Neuronal stem cell (in vitro differentiated cells): ENCODE measurements around the gene PDE8A.

Source experiments
- DNase-seq: peaks from one replicate; pipeline ENCODE4 v3.0.0-alpha.2; 2013; ENCODE audit warnings: low spot score
- H2AFZ ChIP-seq: one replicate; pipeline ENCODE4 v1.6.1; 2013; ENCODE audit warnings: mild to moderate bottlenecking, low read length, inconsistent platforms
- H2AK5ac ChIP-seq: 2 replicates; pipeline ENCODE4 v1.6.1; 2013; ENCODE audit warnings: low read depth, mild to moderate bottlenecking, inconsistent platforms, low read length, moderate library complexity, mixed read lengths
- H2BK120ac ChIP-seq: 2 replicates; pipeline ENCODE4 v1.6.1; 2013; ENCODE audit warnings: low read depth, mild to moderate bottlenecking, inconsistent platforms, low read length, moderate library complexity, mixed read lengths
- H2BK12ac ChIP-seq: one replicate; pipeline ENCODE4 v1.6.1; 2013; ENCODE audit warnings: low read length, inconsistent platforms
- H2BK15ac ChIP-seq: 2 replicates; pipeline ENCODE4 v1.6.1; 2013; ENCODE audit warnings: mild to moderate bottlenecking, low read length, inconsistent platforms, mixed read lengths
- H2BK5ac ChIP-seq: one replicate; pipeline ENCODE4 v1.6.1; 2013; ENCODE audit warnings: inconsistent platforms, mild to moderate bottlenecking, low read length, moderate library complexity
- H3K14ac ChIP-seq: one replicate; pipeline ENCODE4 v1.6.1; 2013; ENCODE audit warnings: low read length, inconsistent platforms
- H3K18ac ChIP-seq: 2 replicates; pipeline ENCODE4 v1.6.1; 2013; ENCODE audit warnings: low read length, inconsistent platforms
- H3K23ac ChIP-seq: 2 replicates; pipeline ENCODE4 v1.6.1; 2013; ENCODE audit warnings: low read depth, mild to moderate bottlenecking, mixed read lengths, low read length, inconsistent platforms; ENCODE audit not compliant: poor library complexity
- H3K27ac ChIP-seq: replicated peaks from 3 replicates; pipeline ENCODE4 v1.5.1; 2013; ENCODE audit warnings: low read length, inconsistent platforms
- H3K27me3 ChIP-seq, 3 experiments: 2 replicates each; pipeline ENCODE4 v1.6.1; 2013; ENCODE audit warnings: low read length in 3 of 3, mild to moderate bottlenecking in 2 of 3, inconsistent platforms in 1 of 3, low read depth in 1 of 3, mixed read lengths in 1 of 3, moderate library complexity in 1 of 3; ENCODE audit not compliant: control insufficient read depth in 3 of 3, insufficient read depth in 3 of 3
- H3K36me3 ChIP-seq, 2 donors: replicated peaks in 1 of 2; 2 replicates each; pipeline ENCODE4 v1.6.1; 2013; ENCODE audit warnings: low read length in 2 of 2; ENCODE audit not compliant: control insufficient read depth in 2 of 2, insufficient read depth in 2 of 2
- H3K4ac ChIP-seq: 2 replicates; pipeline ENCODE4 v1.6.1; 2013; ENCODE audit warnings: inconsistent platforms, mild to moderate bottlenecking, low read length, moderate library complexity
- H3K4me1 ChIP-seq, 2 donors: 1 replicate in 1 of 2; 2 replicates in 1 of 2; pipeline ENCODE4 v1.6.1; 2013; ENCODE audit warnings: low read length in 2 of 2, low read depth in 1 of 2; ENCODE audit not compliant: control insufficient read depth in 2 of 2, insufficient read depth in 1 of 2
- H3K4me2 ChIP-seq: one replicate; pipeline ENCODE4 v1.6.1; 2013; ENCODE audit warnings: mild to moderate bottlenecking, low read length, inconsistent platforms; ENCODE audit not compliant: insufficient read depth, poor library complexity, severe bottlenecking
- H3K4me3 ChIP-seq, 2 donors: 2 replicates each; pipeline ENCODE4 v1.5.1; 2013; ENCODE audit warnings: low read length in 2 of 2, mild to moderate bottlenecking in 2 of 2, inconsistent platforms in 1 of 2, moderate library complexity in 1 of 2
- H3K79me1 ChIP-seq: one replicate; pipeline ENCODE4 v1.6.1; 2013; ENCODE audit warnings: low read depth, mild to moderate bottlenecking, inconsistent platforms, low read length, moderate library complexity
- H3K9ac ChIP-seq: one replicate; pipeline ENCODE4 v1.6.1; 2013; ENCODE audit warnings: mild to moderate bottlenecking, low read depth, low read length, inconsistent platforms; ENCODE audit not compliant: poor library complexity
- H3K9me3 ChIP-seq, 2 donors: replicated peaks in 1 of 2; 2 replicates each; pipeline versions ENCODE3 to v1.6.1; 2013; ENCODE audit warnings: low read length in 2 of 2, mild to moderate bottlenecking in 2 of 2, inconsistent platforms in 1 of 2, low read depth in 1 of 2, mixed read lengths in 1 of 2, moderate library complexity in 1 of 2; ENCODE audit not compliant: control insufficient read depth in 2 of 2, insufficient read depth in 1 of 2
- H4K8ac ChIP-seq: one replicate; pipeline ENCODE4 v1.6.1; 2013; ENCODE audit warnings: low read depth, mild to moderate bottlenecking, inconsistent platforms, low read length, moderate library complexity
- H4K91ac ChIP-seq: one replicate; pipeline ENCODE4 v1.6.1; 2013; ENCODE audit warnings: low read length, low read depth, mild to moderate bottlenecking, inconsistent platforms; ENCODE audit not compliant: poor library complexity
- WGBS, 2 donors: extraction: QIAGEN DNeasy Blood & Tissue Kit; methylation state at CpG; one replicate each; pipeline ENCODE4 v1.1.7; 2013; ENCODE audit warnings: missing lambda C conversion rate in 2 of 2, mixed read lengths in 1 of 2; ENCODE audit not compliant: insufficient read length in 2 of 2, insufficient replicate concordance in 1 of 2; ENCODE audit errors: extremely low coverage in 2 of 2; 5-methylcytosine and 5-hydroxymethylcytosine counted together

The PDE8A gene

GRCh38 chr15:85059734-85060133 lies 78.1 kb downstream of the PDE8A start:
- Histone ChIP-seq H3K4me3 (no peak overlapping the region), H2AK5ac (no peak overlapping the region), H3K4ac (no peak overlapping the region), H3K9me3 (peaks cover 2 to 20% of the 10 kb centered on the region in 2 donors), H2BK120ac (no peak overlapping the region), H2BK15ac (no peak overlapping the region), H3K9ac (no peak overlapping the region), H3K4me2 (no peak overlapping the region), H3K27me3 (no peaks in the 10 kb centered on the region), H2AFZ (no peak overlapping the region), H3K4me1 (peaks cover 0 to 2% of the 10 kb centered on the region in 2 donors), H4K8ac (no peak overlapping the region), H3K27ac (no peak overlapping the region), H2BK12ac (no peak overlapping the region), H3K23ac (no peak overlapping the region), H3K18ac (no peak overlapping the region), H3K79me1 (no peaks in the 10 kb centered on the region), H4K91ac (no peak overlapping the region), H2BK5ac (no peak overlapping the region), H3K36me3 (no peaks in the 10 kb centered on the region), H3K14ac (no peak overlapping the region)
- WGBS, 2 donors: no CpG with 5 or more reads among the region's 2 CpGs
- DNase-seq: no peak

DNA sequence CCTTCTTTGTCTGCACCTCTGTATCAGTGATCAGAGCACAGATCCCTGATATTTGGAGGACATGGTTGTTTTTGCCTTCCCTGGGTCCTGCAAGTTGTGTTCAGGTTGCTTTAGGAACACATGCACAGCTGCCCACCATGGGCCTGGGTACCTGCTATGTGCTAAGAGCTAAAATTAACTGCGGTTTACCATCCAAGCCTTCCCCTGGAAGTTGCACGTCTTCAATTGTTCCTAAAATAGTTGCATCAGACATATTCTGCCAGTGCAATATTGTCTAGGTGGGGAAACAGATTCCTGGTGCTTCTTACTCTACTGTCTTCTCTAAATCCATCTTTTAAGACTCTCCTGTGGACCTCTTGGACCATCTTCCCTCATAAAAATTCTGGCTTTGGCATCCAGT lies 80.9 kb downstream of the PDE8A start:
- Histone ChIP-seq H3K4me3 (no peak overlapping the region), H2AFZ (no peak overlapping the region), H3K79me1 (no peaks in the 10 kb centered on the region), H2BK15ac (no peak overlapping the region), H4K8ac (no peak overlapping the region), H3K36me3 (peaks cover 0 to 1% of the 10 kb centered on the region in 2 donors), H3K23ac (no peak overlapping the region), H3K27ac (no peak overlapping the region), H3K14ac (no peak overlapping the region), H3K9ac (no peak overlapping the region), H3K4me1 (peaks cover 0 to 2% of the 10 kb centered on the region in 2 donors), H2BK120ac (no peak overlapping the region), H3K18ac (no peak overlapping the region), H3K27me3 (no peaks in the 10 kb centered on the region), H2AK5ac (no peak overlapping the region), H3K4me2 (no peak overlapping the region), H3K9me3 (peaks cover 2 to 16% of the 10 kb centered on the region in 2 donors), H2BK12ac (no peak overlapping the region), H3K4ac (no peak overlapping the region), H4K91ac (no peak overlapping the region), H2BK5ac (no peak overlapping the region)
- no peak for DNase-seq
- WGBS, 2 donors: no CpG with 5 or more reads among the region's 2 CpGs

GRCh38 chr15:85063088-85063487 lies 81.4 kb downstream of the PDE8A start:
- Histone ChIP-seq H3K4me3 (no peak overlapping the region), H2BK5ac (no peak overlapping the region)

GRCh38 chr15:85063522-85064079 lies 81.9 kb downstream of the PDE8A start:
- Histone ChIP-seq H3K79me1 (no peaks in the 10 kb centered on the region), H3K18ac (no peak overlapping the region), H3K4me2 (no peak overlapping the region), H3K14ac (no peak overlapping the region), H2BK5ac (no peak overlapping the region), H2AK5ac (no peak overlapping the region), H3K4ac (no peak overlapping the region), H2BK12ac (no peak overlapping the region), H3K4me3 (no peak overlapping the region), H2AFZ (no peak overlapping the region), H4K91ac (no peak overlapping the region), H3K27ac (no peak overlapping the region), H3K23ac (no peak overlapping the region), H3K4me1 (peaks cover 0 to 2% of the 10 kb centered on the region in 2 donors), H2BK120ac (no peak overlapping the region), H3K27me3 (no peaks in the 10 kb centered on the region), H3K9me3 (peaks cover 0 to 10% of the 10 kb centered on the region in 2 donors), H4K8ac (no peak overlapping the region), H3K9ac (no peak overlapping the region), H3K36me3 (peaks cover 0 to 1% of the 10 kb centered on the region in 2 donors), H2BK15ac (no peak overlapping the region)
- WGBS, 2 donors: no CpG with 5 or more reads among the region's 1 CpG
- DNase-seq: no peak

More at GRCh38 chr15:85063088-85063487, 81.4 kb downstream of the PDE8A start:
- Histone ChIP-seq H2BK15ac (no peak overlapping the region), H4K91ac (no peak overlapping the region), H3K4me2 (no peak overlapping the region), H2BK12ac (no peak overlapping the region), H3K9ac (no peak overlapping the region), H2AFZ (no peak overlapping the region), H2AK5ac (no peak overlapping the region), H3K27ac (no peak overlapping the region), H3K27me3 (no peaks in the 10 kb centered on the region), H3K4ac (no peak overlapping the region), H3K79me1 (no peaks in the 10 kb centered on the region), H3K23ac (no peak overlapping the region), H3K4me1 (peaks cover 0 to 2% of the 10 kb centered on the region in 2 donors), H3K36me3 (peaks cover 0 to 1% of the 10 kb centered on the region in 2 donors), H3K18ac (no peak overlapping the region), H3K9me3 (peaks cover 0 to 12% of the 10 kb centered on the region in 2 donors), H3K14ac (no peak overlapping the region), H4K8ac (no peak overlapping the region), H2BK120ac (no peak overlapping the region)
- no peak for DNase-seq
- WGBS, 2 donors: no CpG with 5 or more reads among the region's 2 CpGs
